Muscle of arm (tissue), 14 donors: ENCODE measurements around the gene TTC16. TPM values are rescaled to one million over a fixed set of nuclear protein-coding genes. Genes with fewer than 3 reads are reported as not detected.

ENCODE experiments used
- DNase-seq: peaks from one replicate; pipeline ENCODE4 v3.0.0-alpha.2; 2013
- long read RNA-seq, 11 donors: transcript quantifications; one replicate each; lab custom pipeline, GENCODE V29; 2026
- polyA plus RNA-seq, 12 donors: library from polyadenylated mRNA; unstranded; fragments of 120-200 nt; gene quantifications; one replicate each; pipeline ENCODE4 v1.2.1, GENCODE V29; 2013; ENCODE audit not compliant: insufficient read length in 12 of 12

TTC16 gene
- polyA plus RNA-seq, result under 1 TPM in 5 of 12 donors, not detected in 7; 0.03 to 0.17 (median 0.05) TPM
- long read RNA-seq, donor 1, result 0 reads
- long read RNA-seq, donor 2, result 0 reads
- long read RNA-seq, donor 3, result 0 reads
- long read RNA-seq, donor 4, result 0 reads
- long read RNA-seq, donor 5, result 0 reads
- long read RNA-seq, donor 6, result 0 reads
- long read RNA-seq, donor 7, result 0 reads
- long read RNA-seq, donor 8, result 0 reads
- long read RNA-seq, donor 9, result 0 reads
- long read RNA-seq, donor 10, result 0 reads
- long read RNA-seq, donor 11, result 0 reads

GRCh38 chr9:127715470-127716337, at the start of gene TTC16, which contains the start of gene PTRH1:
Gene TTC16, plus strand, starts transcription at chr9:127716079. Its CDS starts 67 bp downstream, at chr9:127716146.
Gene PTRH1, minus strand, starts transcription at chr9:127715663. Its CDS starts 24 bp downstream, at chr9:127715639.
- peak; percentile 98 for DNase-seq

GRCh38 chr9:127667127-127667844, 48.6 kb upstream of the TTC16 start:
- no peak for DNase-seq

- no peak for DNase-seq
Observed at GRCh38 chr9:127667906-127668305, 48.0 kb upstream of the TTC16 start.

GRCh38 chr9:127673234-127673633, 42.6 kb upstream of the TTC16 start:
- DNase-seq, result no peak

GRCh38 chr9:127676638-127677037, 39.2 kb upstream of the TTC16 start:
- no peak for DNase-seq

GRCh38 chr9:127679506-127679905, 36.4 kb upstream of the TTC16 start:
- no peak for DNase-seq

- no peak for DNase-seq
Observed at GRCh38 chr9:127680226-127680625, 35.7 kb upstream of the TTC16 start.

GRCh38 chr9:127680846-127681245, 35.0 kb upstream of the TTC16 start:
- DNase-seq, result no peak

GRCh38 chr9:127682351-127683136, 33.3 kb upstream of the TTC16 start:
- no peak for DNase-seq

- no peak for DNase-seq
Observed at GRCh38 chr9:127683723-127684122, 32.2 kb upstream of the TTC16 start.

- DNase-seq, result no peak
Observed at GRCh38 chr9:127684576-127684975, 31.3 kb upstream of the TTC16 start.

- DNase-seq, result no peak
Observed at GRCh38 chr9:127686461-127687393, 29.2 kb upstream of the TTC16 start.

- DNase-seq, result no peak
Observed at GRCh38 chr9:127689329-127690000, 26.4 kb upstream of the TTC16 start.

GRCh38 chr9:127690735-127691134, 25.1 kb upstream of the TTC16 start:
- DNase-seq, result no peak

- no peak for DNase-seq
Observed at GRCh38 chr9:127692071-127692470, 23.8 kb upstream of the TTC16 start.

GRCh38 chr9:127693143-127693542, 22.7 kb upstream of the TTC16 start:
- no peak for DNase-seq

GRCh38 chr9:127693697-127694096, 22.2 kb upstream of the TTC16 start:
- no peak for DNase-seq

- DNase-seq, result no peak
Observed at GRCh38 chr9:127694890-127695720, 20.8 kb upstream of the TTC16 start.

- no peak for DNase-seq
Observed at GRCh38 chr9:127697575-127697974, 18.3 kb upstream of the TTC16 start.
